Esophagus squamous epithelium (tissue), 4 donors: ENCODE data around the gene FGGY.
"Not testable (repeated sequence)": the region's sequence is repeated elsewhere in the genome, so short reads cannot be mapped to it uniquely, and the experiment has no call there.

Source experiments
- POLR2A ChIP-seq, 4 donors: fragments of 450-650 bp; IDR thresholded peaks; one replicate each; pipeline ENCODE4 v1.6.1; 2017; ENCODE audit warnings: antibody characterized with exemption in 4 of 4, mild to moderate bottlenecking in 4 of 4, moderate library complexity in 3 of 4
- TF ChIP-seq, protein P1 (sequence below), 6 experiments: fragments of 450-650 bp in 4 of 6; fragments of 200-600 bp in 2 of 6; sonication (generic) in 2 of 6; IDR thresholded peaks; one replicate each; pipeline ENCODE4 v1.5.1; 2016 to 2019; ENCODE audit warnings: antibody characterized with exemption in 6 of 6, mild to moderate bottlenecking in 4 of 6, moderate library complexity in 4 of 6

DNA sequence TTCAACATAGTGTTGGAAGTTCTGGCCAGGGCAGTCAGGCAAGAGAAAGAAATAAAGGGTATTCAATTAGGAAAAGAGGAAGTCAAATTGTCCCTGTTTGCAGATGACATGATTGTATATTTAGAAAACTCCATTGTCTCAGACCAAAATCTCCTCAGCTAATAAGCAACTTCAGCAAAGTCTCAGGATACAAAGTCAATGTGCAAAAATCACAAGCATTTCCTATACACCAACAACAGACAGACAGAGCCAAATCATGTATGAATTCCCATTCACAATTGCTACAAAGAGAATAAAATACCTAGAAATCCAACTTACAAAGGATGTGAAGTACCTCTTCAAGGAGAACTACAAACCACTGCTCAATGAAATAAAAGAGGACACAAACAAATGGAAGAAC, 168.6 kb downstream of the FGGY start:
- TF ChIP-seq, protein P1, sequence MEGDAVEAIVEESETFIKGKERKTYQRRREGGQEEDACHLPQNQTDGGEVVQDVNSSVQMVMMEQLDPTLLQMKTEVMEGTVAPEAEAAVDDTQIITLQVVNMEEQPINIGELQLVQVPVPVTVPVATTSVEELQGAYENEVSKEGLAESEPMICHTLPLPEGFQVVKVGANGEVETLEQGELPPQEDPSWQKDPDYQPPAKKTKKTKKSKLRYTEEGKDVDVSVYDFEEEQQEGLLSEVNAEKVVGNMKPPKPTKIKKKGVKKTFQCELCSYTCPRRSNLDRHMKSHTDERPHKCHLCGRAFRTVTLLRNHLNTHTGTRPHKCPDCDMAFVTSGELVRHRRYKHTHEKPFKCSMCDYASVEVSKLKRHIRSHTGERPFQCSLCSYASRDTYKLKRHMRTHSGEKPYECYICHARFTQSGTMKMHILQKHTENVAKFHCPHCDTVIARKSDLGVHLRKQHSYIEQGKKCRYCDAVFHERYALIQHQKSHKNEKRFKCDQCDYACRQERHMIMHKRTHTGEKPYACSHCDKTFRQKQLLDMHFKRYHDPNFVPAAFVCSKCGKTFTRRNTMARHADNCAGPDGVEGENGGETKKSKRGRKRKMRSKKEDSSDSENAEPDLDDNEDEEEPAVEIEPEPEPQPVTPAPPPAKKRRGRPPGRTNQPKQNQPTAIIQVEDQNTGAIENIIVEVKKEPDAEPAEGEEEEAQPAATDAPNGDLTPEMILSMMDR (IDR thresholded peaks at IDR 0.05): not testable (repeated sequence)
- TF ChIP-seq POLR2A (IDR thresholded peaks at IDR 0.05): not testable (repeated sequence)
